MV-4-11 (cell line): ENCODE data around the gene ARHGAP21.
"Not testable (repeated sequence)": the region's sequence is repeated elsewhere in the genome, so short reads cannot be mapped to it uniquely, and the experiment has no call there.

ENCODE experiments used
- DNase-seq: peaks from one replicate; lab custom pipeline; 2025; lab: John Stamatoyannopoulos, UW

Gene ARHGAP21

DNA sequence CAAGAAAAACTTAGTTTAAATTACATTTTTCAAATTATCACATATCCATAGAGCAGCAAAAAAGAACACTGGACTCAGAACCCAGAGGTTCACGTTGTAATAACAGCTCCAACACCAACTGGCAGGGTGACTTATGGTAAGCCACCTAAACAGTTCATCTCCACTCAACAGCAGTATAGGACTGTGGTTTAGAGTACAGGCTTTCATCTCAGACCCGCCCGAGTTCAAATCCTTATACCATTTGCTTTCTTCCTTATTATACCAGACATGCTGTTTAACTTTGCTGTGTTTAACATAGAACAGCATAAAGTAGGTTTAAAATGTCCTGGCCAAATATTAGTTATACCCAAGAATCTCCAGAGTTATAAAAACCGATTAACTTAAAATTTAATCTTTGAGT, 97.9 kb downstream of the ARHGAP21 start:
- no peak for DNase-seq

DNA sequence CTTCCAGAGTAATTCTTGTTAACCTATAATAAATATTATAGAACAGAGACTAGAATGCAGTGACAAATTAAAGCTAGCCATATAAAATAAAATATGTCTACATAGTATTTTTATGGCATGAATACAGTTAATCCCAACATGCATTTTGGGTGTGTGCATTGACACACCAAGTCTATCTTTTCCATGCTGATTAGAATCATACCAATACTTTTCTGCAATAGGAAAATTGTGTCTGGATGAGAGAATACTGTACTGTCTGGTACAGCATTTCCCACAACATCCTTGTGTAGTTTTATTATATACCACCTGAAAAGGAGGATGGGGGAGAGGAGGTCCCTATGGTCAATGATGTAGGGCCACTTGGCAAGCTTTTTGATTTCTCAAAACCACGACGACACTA, 100.3 kb downstream of the ARHGAP21 start:
- no peak for DNase-seq

DNA sequence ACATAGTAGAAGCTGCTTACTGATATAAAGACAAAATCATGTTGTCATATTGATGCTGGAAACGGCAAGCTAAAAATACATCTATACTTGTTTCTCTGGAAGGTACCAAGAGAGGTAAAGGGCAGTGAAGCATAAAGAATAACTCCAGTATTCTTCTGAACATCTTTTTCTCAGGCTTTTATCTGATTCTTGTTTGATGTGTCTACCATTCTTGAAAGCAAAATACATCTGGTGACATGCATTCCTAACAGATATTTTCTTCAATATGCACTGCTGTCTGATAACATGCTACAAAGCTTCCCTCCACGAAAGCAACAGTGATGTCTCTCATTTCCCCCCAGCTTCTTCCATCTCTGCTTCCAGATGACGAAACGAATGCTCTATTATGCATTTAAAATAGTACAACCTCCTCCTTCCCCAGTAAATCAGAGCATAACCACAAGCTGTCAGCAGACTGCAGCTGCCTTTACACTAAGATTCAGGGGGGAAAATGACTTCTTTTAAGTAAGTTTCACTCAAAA, 100.8 kb downstream of the ARHGAP21 start:
- DNase-seq: peak; percentile 78

DNA sequence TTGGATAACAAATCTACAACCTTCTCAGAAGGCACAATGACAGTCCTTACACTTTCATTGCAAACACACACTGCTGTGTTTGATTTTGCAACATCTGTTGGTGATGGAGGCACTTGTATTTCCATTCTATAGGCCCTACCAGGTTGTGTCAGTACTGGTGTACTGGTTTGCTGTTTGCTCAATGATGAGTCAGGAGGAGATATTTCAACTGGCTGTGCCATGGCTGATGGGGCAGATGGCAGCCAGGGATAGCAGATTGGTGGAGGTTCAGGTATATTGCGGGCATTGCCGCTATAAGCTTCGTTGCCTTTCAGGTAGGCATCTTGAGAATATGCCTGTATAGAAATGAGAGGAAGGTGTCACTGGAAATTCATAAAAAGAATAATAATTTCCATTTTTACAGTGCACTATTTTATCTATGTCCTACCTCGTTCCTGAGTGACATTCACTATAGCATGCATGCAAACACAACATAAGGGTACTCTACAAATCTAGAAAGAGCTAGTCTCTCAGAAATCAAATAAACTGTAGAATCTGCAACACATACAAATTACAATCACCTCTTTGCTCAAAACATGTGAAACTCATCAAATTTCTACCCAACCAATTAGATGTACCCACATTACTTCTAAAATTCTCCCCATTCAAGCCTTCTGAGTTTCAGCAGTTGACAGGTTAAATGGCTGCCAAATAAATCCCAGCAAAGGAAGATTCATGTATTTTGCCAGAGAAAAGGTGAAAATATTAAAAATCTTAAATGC, 102.5 kb downstream of the ARHGAP21 start:
- DNase-seq: not testable (repeated sequence)

DNA sequence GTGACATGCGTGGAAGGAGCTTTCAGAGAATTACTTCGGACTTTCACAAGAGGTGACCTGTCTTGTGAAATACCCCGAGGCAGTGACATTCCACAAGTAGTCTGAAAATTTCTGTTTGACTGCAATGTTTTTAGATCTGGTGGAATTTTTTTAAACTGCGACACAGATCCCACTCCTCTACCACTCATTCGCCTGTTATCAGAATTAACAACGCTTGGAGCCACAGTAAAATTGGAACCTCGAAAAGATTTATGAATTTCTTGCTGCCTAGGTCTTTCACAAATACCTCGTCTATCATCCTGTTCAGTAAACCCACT, 103.7 kb downstream of the ARHGAP21 start:
- DNase-seq: not testable (repeated sequence)

DNA sequence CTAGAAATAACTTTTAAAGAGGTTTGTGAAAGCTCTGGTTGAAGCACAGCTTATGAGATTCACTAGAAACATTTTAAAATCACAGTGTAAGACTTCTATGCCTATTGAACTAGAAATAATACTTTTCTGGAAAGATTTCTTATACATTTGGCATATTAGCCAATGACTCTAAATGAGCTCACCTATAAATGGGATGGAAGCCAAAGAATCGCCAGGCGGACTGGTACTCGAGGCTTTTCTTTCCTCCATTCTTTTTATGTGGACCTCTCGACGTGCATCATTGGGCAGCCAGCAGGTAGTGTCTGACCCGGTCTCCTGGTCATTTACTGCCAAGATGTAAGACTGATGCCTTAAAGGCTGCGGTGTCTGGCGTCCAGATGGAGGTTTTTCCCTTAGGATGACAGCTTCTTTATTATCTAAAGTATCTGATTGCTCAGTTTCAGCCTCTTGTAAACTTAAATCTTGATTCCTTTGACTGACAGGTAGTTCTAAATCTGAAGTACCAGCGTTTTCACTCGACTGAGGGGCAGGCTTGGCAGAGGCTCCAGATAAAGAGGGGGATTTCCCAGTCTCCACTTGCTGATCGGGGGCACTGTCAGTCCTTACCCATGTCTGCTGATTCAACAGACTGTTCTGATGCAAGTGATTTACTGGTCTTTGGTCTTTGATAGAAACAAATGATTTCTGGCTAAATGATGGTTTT, 104.2 kb downstream of the ARHGAP21 start:
- not testable (repeated sequence) for DNase-seq

DNA sequence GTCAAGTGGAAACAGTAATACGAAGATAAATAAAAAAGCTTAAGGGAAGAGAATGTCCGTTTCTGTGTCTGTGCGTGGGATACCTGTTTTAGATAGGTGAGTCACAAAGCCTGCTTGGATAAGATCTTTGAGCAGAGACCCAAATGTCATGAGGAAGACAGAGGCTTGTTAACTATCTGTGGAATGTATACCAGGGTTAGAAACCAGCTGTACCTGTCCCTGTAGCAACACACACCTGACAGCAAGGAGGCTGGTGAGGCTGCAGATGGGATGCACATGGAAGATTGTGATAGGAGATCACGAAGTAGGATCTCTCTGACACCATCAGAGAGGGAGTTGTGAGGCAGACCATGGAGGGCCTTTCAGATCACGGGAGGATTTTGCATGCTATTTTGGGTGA, 105.3 kb downstream of the ARHGAP21 start:
- no peak for DNase-seq

DNA sequence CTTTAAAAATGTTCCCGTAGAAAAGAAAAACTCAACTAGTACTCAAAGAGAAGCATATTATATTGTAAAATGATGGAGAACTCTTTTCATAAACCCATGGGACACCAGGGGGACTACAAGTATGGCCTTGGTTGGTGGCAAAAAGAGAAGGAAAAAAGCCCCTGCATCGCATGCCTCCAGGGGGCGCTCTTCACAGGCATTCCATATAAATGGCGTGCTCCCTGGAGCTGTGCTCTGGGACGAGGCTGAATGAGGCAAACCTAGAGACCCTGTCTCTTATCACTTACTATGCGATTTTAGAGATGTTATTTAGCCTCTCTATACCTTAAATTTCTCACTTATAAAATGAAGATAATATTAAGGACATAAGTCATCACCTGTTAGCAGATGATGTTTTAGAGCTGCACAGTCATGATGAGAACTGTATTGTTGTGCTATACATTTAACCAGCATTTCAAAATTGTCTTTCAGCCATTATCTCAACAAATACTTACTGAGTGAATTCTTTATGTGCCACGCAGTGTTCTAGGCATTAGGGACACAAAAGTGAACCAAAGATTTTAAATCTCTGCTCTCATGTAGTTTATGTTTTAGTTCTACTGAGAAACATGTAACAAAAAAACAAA, 105.8 kb downstream of the ARHGAP21 start:
- DNase-seq: peak; percentile 50

DNA sequence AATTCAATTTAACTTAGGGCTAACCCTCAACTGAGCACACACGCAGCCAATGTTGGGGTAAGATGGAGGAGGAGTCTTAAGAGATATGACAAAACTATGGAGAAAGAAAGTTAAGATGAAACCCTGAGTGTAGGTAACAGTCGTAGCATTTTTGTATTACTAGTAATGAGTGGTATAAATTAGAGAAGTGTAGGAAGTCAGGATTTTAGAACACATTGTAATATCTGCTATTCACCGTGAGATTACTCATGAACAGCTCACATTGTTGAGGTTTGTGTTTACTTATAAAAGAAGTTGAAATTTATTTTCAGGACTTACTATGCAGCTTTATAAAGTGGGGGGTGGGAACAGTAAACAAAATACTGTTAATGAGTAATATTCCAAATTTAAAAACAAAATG, 107.2 kb downstream of the ARHGAP21 start:
- DNase-seq: no peak

DNA sequence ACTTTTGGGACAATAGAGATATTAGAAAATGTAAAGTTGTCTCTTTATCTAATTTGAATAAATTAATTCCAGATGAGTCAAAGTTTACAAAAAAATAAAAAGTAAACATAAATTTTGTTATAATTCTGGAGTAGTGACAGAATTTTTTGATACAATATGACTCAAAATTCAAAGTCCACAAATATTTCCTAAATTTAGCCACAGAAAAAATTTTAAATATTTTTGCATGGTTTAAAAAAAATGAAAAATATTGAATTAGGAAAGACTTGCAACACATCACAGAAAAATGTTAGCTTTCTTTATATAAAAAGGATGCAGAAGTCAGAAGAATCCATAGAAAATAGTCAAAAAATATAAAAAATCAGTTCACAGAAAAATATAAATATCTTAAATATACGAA, 117.7 kb downstream of the ARHGAP21 start:
- DNase-seq: no peak

DNA sequence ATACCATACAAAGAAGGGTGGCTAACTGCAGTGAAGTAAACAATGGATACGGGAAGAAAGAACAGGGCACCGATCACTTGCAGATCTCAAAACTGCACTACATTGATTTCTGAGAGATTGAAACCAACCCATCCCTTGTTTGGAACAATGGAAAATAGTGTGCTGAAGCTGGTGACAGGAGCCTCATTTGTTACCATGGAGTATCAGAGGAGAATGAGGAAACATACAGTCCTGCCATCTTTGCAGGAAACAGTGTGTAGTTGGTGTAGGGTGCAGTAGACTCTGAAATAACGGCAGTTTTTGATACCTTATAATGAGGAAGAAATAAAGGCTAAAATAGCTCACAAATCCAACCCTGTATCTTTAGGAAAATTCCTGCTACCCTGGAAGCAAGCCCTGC, 118.5 kb downstream of the ARHGAP21 start:
- no peak for DNase-seq

DNA sequence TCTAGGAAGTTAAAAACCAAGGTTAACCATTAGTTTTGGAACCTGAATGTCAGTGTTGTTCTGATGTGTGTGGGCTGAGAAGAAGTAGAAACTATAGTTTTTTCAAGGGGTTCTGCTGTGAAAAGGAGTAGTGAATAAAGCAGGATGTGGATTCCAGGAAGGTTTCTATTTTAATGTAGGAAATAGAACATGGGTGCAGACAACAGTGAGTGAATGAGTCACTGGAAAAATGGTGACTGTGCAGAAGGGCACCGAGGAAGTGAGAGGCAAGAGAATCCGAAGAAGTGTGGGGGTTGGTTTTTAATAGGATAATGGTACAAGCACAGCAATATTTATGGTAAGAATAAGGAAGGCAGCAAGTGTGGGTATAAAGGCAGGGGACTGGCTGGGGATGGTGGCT, 120.4 kb downstream of the ARHGAP21 start:
- DNase-seq: peak; percentile 77

DNA sequence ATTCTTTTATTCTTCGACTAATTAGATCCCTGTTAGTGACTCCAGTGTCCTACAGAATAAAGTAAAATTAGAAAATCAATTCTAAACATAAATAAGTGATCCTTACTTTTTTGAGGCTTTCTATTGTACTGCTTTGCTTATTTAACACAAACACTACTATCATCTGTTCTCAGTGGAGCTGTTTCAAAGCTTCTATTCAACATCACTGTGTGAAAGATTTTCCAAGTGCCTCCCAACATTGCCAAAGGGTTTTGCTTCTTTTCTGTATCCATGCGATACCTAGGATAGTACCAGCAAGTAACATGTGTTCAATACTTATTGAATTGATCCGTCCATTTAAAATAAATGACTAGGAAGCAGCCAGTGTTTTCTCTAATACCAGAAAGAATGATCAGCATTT, 125.7 kb downstream of the ARHGAP21 start:
- no peak for DNase-seq

DNA sequence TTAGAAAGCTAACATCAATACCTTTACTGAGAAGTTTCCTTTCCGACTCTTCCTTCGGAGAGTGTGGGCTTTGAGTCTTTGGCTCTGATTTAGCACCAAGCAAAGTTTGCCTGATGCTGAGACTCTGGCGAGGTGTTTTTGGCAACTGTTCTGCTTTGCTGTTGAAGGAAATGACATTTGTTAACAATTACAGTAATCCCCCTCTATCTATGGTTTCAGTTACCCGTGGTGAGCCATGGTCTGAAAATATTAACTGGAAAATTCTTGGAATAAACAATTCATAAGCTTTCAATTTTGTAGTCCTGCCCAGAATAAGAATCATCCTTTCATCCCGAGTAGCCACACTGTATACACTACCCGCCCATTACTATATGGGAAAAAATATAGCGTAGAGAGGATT, 126.3 kb downstream of the ARHGAP21 start:
- no peak for DNase-seq

DNA sequence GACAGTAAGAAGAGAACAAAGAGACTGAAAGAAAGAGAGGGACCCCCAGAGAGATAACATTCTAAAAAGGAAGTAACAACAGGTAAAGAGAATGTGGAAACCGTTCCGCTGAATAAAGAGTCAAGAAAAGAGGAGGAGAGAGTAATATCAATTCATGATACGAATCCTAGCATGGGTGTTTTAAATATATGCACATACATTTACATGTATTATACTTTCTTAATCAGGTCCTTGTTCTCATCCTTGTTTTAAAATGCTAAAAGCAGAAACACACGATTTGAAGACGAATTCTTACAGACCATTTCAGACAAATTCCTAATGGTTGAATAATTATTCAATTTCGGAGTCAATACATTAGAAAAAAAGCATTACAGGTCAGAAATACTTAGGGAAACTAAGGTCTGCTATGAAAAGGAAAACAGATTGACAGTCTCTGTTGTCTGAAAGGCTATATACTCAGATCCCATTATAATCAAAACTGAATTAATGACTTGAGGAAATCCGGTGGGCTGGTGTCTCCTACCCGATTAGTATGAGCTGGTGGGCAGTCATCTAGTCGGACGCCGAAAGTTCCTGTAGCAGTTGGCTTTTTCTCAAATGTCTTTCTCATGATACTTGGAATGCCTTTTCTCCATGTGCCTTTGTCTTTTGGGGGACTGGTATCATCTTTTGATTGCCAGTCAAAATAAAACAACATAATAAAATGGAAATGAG, 127.3 kb downstream of the ARHGAP21 start:
- no peak for DNase-seq

DNA sequence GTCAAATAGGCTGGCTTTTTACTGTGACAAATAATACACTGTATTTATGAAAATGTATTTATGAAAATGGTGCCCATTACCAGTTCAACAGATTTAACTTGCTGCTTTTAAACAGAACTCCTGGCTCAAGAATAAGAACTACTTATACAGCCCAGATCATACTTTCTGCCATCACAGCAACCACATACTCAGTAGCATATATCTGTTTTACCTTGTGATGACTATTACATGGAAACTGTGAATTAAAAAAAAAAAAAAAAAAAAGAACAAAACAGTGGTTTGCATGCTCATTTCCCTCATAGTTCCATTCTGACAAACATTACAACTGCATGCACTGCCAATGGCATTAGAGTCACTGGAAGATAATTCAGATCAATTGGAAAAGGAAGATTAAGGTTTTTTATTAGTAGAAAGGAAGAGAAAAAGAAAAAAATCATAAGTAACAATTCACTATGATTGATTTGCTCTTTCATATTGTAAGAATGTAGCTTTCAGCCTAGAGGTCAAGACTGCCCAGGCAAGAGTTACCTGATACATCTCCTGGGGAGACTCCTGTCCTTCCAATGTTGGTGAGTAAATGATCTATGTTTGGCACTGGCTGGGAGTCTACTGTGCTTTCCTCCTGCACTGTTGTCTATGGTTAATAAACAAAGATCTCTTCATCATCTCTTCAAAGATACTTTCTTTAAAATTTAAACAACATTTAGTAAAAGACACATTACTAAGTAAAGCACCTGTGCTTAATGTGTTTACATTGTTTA, 132.8 kb downstream of the ARHGAP21 start:
- DNase-seq: no peak

DNA sequence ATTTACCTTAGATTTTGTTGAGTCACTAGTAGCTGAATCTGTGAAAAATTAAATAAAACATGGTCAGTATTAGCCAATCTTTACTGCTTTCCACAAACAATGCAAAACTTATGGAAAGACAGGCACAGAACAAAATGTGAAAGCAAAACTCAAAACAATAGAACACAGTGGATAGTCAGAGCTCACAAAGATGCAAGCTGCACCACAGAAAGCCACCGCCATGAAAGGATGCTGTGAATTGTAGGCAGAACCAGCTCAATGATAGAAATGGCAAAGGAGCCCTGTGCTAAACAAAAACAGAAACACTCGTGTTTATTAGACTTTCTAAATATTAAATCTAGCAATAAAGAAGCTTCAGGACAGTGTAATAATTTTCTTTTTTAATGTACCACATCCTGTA, 134.4 kb downstream of the ARHGAP21 start:
- DNase-seq: no peak

DNA sequence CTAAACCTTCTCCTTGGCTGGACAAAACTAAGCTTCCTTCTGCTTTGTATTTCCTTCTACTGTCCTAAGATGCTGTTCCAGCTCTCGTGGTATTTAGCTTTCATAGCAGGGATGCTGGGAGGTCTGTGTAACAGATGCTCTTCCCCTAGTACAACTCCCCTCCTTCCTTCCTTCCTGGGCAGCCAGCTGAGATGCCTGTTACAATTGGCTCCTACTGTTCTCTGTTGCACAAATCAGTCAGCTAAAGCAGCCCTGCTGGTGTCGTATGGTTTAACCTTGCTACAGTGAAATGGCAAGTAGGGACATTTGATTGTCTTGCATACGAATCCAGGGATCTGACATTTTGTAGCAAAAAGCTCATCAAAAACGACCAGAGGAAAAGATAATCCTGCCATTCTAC, 143.8 kb downstream of the ARHGAP21 start:
- DNase-seq: no peak

DNA sequence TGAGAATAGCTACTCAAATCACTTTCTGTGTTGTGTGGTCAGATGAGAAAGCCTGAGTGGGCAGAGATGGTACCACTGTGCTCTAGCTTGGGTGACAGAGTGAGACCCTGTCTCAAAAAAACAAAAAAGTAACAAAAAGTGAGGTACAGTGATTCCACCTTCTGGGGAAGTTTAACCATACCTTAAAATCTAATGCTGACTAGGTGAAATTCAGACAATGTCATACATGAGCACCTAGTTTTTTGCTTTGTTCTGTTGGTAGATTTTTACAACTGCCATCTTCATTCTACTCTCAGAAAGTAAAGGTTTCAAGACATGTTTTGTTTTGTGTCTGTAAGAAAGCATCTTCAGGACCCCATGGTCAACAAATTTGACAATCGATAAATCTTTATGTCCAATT, 144.2 kb downstream of the ARHGAP21 start:
- no peak for DNase-seq

DNA sequence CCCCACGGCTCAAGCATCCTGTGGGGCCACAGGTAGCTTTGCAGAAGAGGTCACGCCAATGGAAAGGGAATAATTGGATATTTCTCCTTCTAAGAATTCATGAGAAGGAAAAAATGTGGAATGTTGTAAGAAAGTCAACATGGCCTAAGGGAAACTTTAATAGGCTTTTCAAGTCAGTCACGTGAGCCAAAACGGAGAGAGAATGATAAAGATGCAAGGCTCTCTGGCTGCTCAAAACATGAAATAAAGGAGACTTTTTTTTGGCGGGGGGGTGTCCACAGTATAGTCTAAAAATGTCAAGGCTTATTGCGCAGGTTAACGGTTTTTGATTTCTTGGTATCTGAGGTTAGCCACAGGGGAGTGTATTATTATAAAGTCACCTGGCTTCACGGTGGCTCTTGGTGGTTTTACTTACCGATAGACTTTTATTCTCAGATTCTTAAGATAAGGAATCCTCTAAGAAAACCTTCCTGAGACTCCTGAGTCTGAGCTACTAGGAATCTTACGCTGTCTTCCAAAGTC, 148.1 kb downstream of the ARHGAP21 start:
- no peak for DNase-seq

DNA sequence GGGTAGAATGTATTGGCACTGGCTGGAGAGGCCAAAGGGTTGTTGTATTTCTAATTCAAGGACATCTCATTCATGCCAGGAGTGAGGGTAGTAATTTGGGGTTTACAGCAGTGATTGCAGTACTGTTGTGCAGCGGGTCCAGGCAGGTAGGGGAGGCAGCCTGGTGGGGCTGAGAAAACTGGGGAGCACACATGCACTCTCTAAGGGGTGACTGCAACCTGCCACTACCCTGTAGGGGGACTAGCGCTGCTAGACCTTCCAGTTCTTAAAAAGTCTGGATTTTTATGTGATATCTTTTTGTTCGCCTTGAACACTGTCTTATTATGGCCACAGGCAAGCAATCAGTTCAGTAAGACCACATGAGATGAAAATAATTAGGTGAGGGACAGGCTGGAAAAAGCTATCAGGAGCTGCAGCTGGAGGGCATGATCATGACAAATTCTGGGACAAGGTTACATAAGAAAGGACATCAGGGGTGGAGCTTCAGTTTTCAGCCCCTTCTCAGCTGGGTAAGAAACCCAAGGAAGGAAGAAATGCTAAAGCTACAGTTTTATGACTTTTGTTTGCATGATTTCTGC, 149.0 kb downstream of the ARHGAP21 start:
- no peak for DNase-seq
